Measurements from ENCODE around the gene GNA12.

Gene GNA12

DNA sequence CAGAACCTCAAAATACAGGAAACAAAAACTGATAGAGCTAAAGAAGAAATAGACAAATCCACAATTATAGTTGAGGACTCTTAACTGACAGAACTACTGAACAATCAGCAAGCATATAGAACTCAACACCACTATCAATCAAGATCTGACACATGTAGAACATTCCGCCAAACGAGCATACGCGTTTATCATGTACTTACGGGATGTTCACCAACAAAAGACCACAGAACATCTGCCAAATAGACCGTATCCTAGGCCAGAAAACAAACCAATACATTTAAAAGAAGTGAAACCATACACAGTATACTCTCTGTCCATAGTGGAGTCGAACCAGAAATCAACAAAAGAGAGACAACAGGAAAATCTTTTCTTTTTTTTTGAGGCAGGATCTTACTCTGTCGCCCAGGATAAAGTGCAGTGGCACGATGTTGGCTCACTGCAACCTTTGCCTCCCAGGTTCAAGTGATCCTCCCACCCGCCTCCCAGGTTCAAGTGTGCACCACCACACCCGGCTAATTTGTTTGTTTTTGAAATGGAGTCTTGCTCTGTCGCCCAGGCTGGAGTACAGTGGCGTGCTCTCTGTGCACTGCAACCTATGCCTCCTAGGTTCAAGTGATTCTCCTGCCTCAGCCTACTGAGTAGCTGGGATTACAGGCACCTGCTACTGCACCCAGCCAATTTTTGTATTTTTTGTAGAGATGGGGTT lies 5.1 kb downstream of the GNA12 start:
- DNase-seq (ENCODE audit: insufficient read length, low spot score), result no peak
- FAIRE-seq, result no peak
- TF ChIP-seq, protein P1, sequence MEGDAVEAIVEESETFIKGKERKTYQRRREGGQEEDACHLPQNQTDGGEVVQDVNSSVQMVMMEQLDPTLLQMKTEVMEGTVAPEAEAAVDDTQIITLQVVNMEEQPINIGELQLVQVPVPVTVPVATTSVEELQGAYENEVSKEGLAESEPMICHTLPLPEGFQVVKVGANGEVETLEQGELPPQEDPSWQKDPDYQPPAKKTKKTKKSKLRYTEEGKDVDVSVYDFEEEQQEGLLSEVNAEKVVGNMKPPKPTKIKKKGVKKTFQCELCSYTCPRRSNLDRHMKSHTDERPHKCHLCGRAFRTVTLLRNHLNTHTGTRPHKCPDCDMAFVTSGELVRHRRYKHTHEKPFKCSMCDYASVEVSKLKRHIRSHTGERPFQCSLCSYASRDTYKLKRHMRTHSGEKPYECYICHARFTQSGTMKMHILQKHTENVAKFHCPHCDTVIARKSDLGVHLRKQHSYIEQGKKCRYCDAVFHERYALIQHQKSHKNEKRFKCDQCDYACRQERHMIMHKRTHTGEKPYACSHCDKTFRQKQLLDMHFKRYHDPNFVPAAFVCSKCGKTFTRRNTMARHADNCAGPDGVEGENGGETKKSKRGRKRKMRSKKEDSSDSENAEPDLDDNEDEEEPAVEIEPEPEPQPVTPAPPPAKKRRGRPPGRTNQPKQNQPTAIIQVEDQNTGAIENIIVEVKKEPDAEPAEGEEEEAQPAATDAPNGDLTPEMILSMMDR (IDR thresholded peaks at IDR 0.05; ENCODE audit: insufficient read depth, missing control alignments), result no peak

DNA sequence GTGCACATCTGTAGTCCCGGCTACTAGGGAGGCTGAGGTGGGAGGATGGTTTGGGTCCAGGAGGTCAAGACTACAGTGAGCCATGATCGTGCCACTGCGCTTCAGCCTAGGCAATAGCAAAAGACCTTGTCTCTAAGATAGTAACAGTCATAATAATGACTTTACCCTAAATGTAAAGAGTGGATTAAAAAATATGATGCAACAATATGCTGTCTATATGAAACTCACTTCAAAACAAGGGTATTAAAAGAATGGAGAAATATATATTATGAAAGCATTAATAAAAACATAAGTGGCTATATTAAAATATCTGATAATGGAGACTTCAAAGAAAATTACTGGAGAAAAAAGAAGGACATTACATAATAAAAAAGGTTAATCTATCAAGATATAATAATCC lies 5.7 kb downstream of the GNA12 start:
- DNase-seq (ENCODE audit: insufficient read length, low spot score) (no peak), FAIRE-seq (no peak)
- TF ChIP-seq, protein P1 (IDR thresholded peaks at IDR 0.05; ENCODE audit: insufficient read depth, missing control alignments), result no peak

DNA sequence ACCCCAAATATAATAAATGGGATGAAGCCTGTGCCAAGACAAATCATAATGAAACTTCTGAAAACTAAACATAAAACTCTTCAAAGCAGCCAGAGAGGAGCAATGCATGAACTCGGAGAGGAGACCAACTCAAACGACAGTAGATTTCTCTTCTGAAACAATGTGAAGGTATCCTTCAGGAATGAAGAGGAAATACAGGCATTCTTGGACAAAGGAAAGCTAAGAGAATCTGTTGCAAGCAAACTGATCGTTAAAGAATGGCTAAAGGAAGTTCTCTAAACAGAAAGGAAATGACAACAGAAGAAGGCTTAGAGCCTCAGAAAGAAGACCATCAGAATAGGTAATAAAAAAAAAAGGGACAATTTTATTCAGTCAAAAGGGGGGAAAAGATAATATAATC lies 6.6 kb downstream of the GNA12 start:
- DNase-seq (ENCODE audit: insufficient read length, low spot score), result no peak
- TF ChIP-seq, protein P1 (IDR thresholded peaks at IDR 0.05; ENCODE audit: insufficient read depth, missing control alignments), result no peak

DNA sequence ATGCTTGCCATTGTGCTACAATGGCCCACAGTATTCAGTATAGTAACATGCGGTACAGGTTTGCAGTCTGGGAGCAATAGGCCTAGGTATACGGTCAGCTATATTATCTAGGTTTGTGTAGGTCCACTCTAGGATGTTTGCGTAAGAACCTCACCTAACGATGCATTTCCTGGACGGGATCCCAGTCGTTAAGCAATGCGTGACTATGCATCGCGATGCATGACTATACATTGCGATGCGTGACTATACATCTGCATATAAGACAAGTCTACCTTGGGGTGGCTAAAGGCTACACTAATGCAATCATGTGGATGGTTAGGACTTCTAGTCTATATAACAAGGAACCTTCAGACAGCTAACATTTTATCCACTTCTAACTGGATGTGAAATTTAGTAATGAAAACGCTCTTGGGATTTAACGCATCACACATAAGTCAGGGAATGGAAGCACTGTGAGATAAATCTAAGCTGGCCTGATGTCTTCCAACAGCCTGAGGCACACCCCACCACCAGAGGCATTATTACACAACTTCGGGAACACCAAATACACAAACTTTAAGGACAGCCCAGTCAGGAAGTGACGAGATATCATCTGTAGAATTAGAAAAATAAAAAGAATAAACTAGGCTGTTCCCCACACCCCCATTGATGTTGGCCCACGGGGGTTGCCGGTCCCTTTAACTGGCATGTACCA lies 9.2 kb downstream of the GNA12 start:
- TF ChIP-seq, protein P1 (IDR thresholded peaks at IDR 0.05; ENCODE audit: insufficient read depth, missing control alignments), result no peak
- FAIRE-seq, result no peak
- DNase-seq (ENCODE audit: insufficient read length, low spot score), result no peak

More for the DNA sequence above, 6.6 kb downstream of the GNA12 start:
- FAIRE-seq, result no peak

DNA sequence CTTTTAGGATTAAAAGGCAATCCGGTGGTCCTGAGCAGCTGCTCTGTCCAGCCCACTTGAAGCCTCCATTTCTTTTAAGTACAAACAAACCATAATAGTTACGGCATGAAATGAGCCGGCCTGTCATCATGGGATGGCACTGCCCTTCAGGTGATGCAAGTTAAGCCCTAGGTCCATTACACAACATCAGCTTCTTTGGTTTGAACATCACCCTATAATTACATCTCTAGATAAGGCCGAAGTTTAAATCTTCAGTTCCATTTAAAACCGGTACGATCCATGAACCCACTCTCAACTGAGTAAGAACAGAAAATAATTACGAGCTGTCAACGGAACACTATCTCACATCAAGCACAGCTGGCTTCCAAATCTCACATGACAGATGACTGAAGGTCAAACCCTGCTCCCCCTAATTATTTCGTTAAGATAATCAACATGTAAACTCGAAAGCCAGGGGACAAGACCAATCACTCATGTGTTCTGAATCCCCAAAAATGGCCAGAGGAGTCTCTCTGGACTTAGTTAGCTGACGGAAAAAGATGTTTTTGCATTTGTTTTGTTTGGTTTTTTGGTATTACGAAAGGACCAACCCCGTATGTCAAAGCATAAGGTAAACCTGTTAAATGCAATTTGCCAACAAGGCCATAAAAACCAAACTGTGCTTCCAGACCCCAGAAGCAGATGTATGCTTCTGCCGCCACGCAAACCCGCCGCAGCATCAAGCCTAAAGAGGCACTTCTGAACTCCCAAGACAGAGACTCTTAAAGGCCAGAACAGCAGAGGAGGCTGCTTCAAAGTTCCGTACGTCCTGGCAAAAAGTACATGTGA lies 10.8 kb downstream of the GNA12 start:
- DNase-seq (ENCODE audit: insufficient read length, low spot score), result no peak
- TF ChIP-seq, protein P1 (IDR thresholded peaks at IDR 0.05; ENCODE audit: insufficient read depth, missing control alignments), result no peak
- no peak for FAIRE-seq

DNA sequence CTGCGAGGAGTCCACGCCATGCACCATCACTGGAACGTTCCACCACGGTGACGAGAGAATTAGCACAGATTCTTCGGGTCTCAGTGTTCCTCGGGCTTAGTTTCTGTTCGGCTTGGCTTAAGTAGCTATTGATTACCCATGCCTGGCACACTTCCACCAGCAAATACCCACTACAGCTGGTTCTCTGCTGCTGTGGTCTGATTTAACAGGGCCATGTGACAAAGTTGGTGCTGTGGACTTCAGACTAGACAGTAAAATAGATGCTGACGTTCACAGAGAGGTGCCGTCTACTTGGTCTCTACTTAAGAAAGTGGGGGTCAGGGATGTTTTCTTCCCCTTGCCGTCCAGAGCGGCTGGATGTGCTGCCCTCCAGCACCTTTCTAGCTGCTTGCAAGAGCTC lies 11.6 kb downstream of the GNA12 start:
- TF ChIP-seq, protein P1 (IDR thresholded peaks at IDR 0.05; ENCODE audit: insufficient read depth, missing control alignments), result no peak
- FAIRE-seq (no peak), DNase-seq (ENCODE audit: insufficient read length, low spot score) (no peak)

Data from D721Med (cell line).